Right lobe of liver (tissue), 6 donors: Measurements from ENCODE around the gene ARHGAP27. TPM values are rescaled to one million over a fixed set of nuclear protein-coding genes. Genes with fewer than 3 reads are reported as not detected.

ENCODE experiments used
- ATAC-seq, 4 donors: fragments of 200-7000 bp; cut with Tn5 transposase; one replicate each; pipeline ENCODE4 v1.9.1; 2020; ENCODE audit warnings: mild to moderate bottlenecking in 4 of 4, moderate library complexity in 4 of 4
- DNase-seq, 3 donors: peaks; one replicate each; pipeline ENCODE4 v3.0.0-alpha.2; 2020
- H3K27ac ChIP-seq, 3 donors: fragments of 200-600 bp; one replicate each; pipeline ENCODE4 v1.8.0; 2022
- H3K27me3 ChIP-seq, 2 donors: fragments of 200-600 bp; one replicate each; pipeline ENCODE4 v1.8.0; 2022
- H3K36me3 ChIP-seq, 4 donors: fragments of 200-600 bp; sonication (generic) in 1 of 4; one replicate each; pipeline versions ENCODE4 v1.5.1 to v1.8.0; 2017 to 2022; ENCODE audit warnings: control low read depth in 1 of 4
- H3K4me1 ChIP-seq, 4 donors: fragments of 200-600 bp; sonication (generic) in 1 of 4; one replicate each; pipeline versions ENCODE4 v1.5.1 to v1.8.0; 2017 to 2022; ENCODE audit warnings: control low read depth in 1 of 4
- H3K4me3 ChIP-seq, 3 donors: fragments of 200-600 bp; one replicate each; pipeline ENCODE4 v1.8.0; 2022
- H3K9me3 ChIP-seq, 4 donors: fragments of 200-600 bp; sonication (generic) in 1 of 4; one replicate each; pipeline versions ENCODE4 v1.5.1 to v1.8.0; 2017 to 2022; ENCODE audit warnings: control low read depth in 1 of 4
- CTCF ChIP-seq, 4 donors: fragments of 200-600 bp in 3 of 4; fragments of 450-650 bp in 1 of 4; IDR thresholded peaks; one replicate each; pipeline versions ENCODE4 v1.5.1 to v1.8.0; 2016 to 2022; ENCODE audit warnings: antibody characterized with exemption in 4 of 4, mild to moderate bottlenecking in 2 of 4
- POLR2A ChIP-seq: fragments of 450-650 bp; IDR thresholded peaks from one replicate; pipeline ENCODE4 v1.6.1; 2017; ENCODE audit warnings: antibody characterized with exemption, mild to moderate bottlenecking
- whole genome bisulfite sequencing: methylation state at CpG from one replicate; pipeline ENCODE4 v1.1.6; 2018; ENCODE audit warnings: low coverage, low lambda C conversion rate; ENCODE audit not compliant: insufficient coverage; ENCODE audit errors: missing lambda C conversion rate; 5-methylcytosine and 5-hydroxymethylcytosine counted together
- intact Hi-C, 2 donors: fragments of 100-400 bp; cut with DNase I; formaldehyde crosslinking; loops; one replicate each; pipeline versions ENCODE4 v1.11.2 to v1.14.1; 2022
- total RNA-seq, 6 experiments: library from RNA; depleted of rRNA in 2 of 6; stranded (reverse); fragments of >200 nt in 2 of 6; fragmentation: NEBNext Ultra II Directional in 3 of 6; extraction: Animal tissue kit (Norgen Biotek cat#: 25700) in 3 of 6; gene quantifications; one replicate each; pipeline versions ENCODE4 v1.1.0 to v1.2.4, GENCODE V29; 2016 to 2023
- donor health status: DM: no; HTN: yes; CAD: no.
- donor health status: DM: no; HTN: no; CAD: no.
- donor health status: DM: no; HTN: no; CAD: no.
- donor health status: DM: no; HTN: yes; CAD: no.
- donor health status: DM: no; HTN: yes; CAD: no.

Gene ARHGAP27
- total RNA-seq, 6 experiments from 2014 or later = 4.9 to 9.3 (median 6.8) TPM

GRCh38 chr17:45404870-45405249, 27.8 kb downstream of the ARHGAP27 start:
- no peak for ATAC-seq
- H3K27me3 ChIP-seq = no peaks in the 10 kb centered on the region
- H3K9me3 ChIP-seq = no peaks in the 10 kb centered on the region
- TF ChIP-seq CTCF (IDR thresholded peaks at IDR 0.05) (no peak), POLR2A (no peak)
- no peaks in the 10 kb centered on the region for H3K36me3 ChIP-seq
- 67% methylated on average over 4 of the region's 14 CpGs for WGBS
- no peak for DNase-seq
- no peaks in the 10 kb centered on the region for H3K4me1 ChIP-seq
- H3K4me3 ChIP-seq = no peak overlapping the region
- intact Hi-C loops = loop anchor here in 1 of 2 donors (10.0 kb wide), 1 partner anchor 430 kb away; no protein-coding TSS in a partner anchor
- H3K27ac ChIP-seq = no peak overlapping the region

GRCh38 chr17:45403906-45404490, 28.7 kb downstream of the ARHGAP27 start:
- WGBS = 86% methylated on average over 5 of the region's 10 CpGs
- Histone ChIP-seq H3K4me1 (no peaks in the 10 kb centered on the region), H3K27ac (no peak overlapping the region), H3K36me3 (no peaks in the 10 kb centered on the region), H3K27me3 (no peaks in the 10 kb centered on the region), H3K4me3 (no peak overlapping the region), H3K9me3 (no peaks in the 10 kb centered on the region)
- DNase-seq = no peak
- intact Hi-C loops = loop anchor here in 1 of 2 donors (10.0 kb wide), 1 partner anchor 431 kb away; no protein-coding TSS in a partner anchor
- no peak for ATAC-seq
- TF ChIP-seq POLR2A = no peak
- no peak for TF ChIP-seq CTCF (IDR thresholded peaks at IDR 0.05)

GRCh38 chr17:45402916-45403315, 29.8 kb downstream of the ARHGAP27 start:
- no peak for TF ChIP-seq POLR2A
- TF ChIP-seq CTCF (IDR thresholded peaks at IDR 0.05) = no peak
- no peaks in the 10 kb centered on the region for H3K27me3 ChIP-seq
- H3K9me3 ChIP-seq = no peaks in the 10 kb centered on the region
- no peaks in the 10 kb centered on the region for H3K36me3 ChIP-seq
- no peak for ATAC-seq
- no peak overlapping the region for H3K27ac ChIP-seq
- H3K4me1 ChIP-seq = no peaks in the 10 kb centered on the region
- no peak for DNase-seq
- WGBS = 40% methylated on average over 1 of the region's 1 CpG
- H3K4me3 ChIP-seq = no peak overlapping the region
- intact Hi-C loops = loop anchor here in 1 of 2 donors (10.0 kb wide), 1 partner anchor 432 kb away; no protein-coding TSS in a partner anchor

GRCh38 chr17:45398800-45399199, 33.9 kb downstream of the ARHGAP27 start:
- H3K9me3 ChIP-seq = no peaks in the 10 kb centered on the region
- intact Hi-C loops = no loop called here
- DNase-seq (no peak), ATAC-seq (no peak)
- no peak overlapping the region for H3K4me3 ChIP-seq
- H3K36me3 ChIP-seq = no peaks in the 10 kb centered on the region
- TF ChIP-seq CTCF (IDR thresholded peaks at IDR 0.05) (no peak), POLR2A (no peak)
- H3K27me3 ChIP-seq = no peaks in the 10 kb centered on the region
- H3K27ac ChIP-seq = no peak overlapping the region
- peaks cover 0 to 7% (median 0%) of the 10 kb centered on the region in 4 donors for H3K4me1 ChIP-seq
- 66% methylated on average over 4 of the region's 5 CpGs for WGBS
